Lower leg skin (tissue), 3 donors: Measurements from ENCODE around the gene KCNJ13.

Experiments used
- CTCF ChIP-seq, 3 donors: fragments of 450-650 bp; IDR thresholded peaks; one replicate each; pipeline ENCODE4 v1.5.1; 2016; ENCODE audit warnings: antibody characterized with exemption in 3 of 3, mild to moderate bottlenecking in 3 of 3, moderate library complexity in 2 of 3
- POLR2A ChIP-seq, 2 donors: fragments of 450-650 bp; IDR thresholded peaks; one replicate each; pipeline ENCODE4 v1.6.1; 2016 to 2017; ENCODE audit warnings: antibody characterized with exemption in 2 of 2, mild to moderate bottlenecking in 1 of 2, moderate library complexity in 1 of 2

GRCh38 chr2:232777276-232777675, 911 bp upstream of the KCNJ13 start:
- TF ChIP-seq CTCF (IDR thresholded peaks at IDR 0.05), result no peak
- TF ChIP-seq POLR2A (IDR thresholded peaks at IDR 0.05), result no peak
